ENCODE results near the gene PNO1. TPM values are rescaled to one million over a fixed set of nuclear protein-coding genes. Genes with fewer than 3 reads are reported as not detected.
A peak's percentile ranks its signal among the peaks of the same experiment; 100 is the strongest.

The PNO1 gene
- total RNA-seq, 1 experiment from 2014 or later, result 35.0 TPM

- Mint-ChIP-seq H3K9me3 (ENCODE audit: unreplicated experiment) (no peaks in the 10 kb centered on the region), H3K36me3 (ENCODE audit: insufficient read depth, unreplicated experiment) (peaks cover 29% of the 10 kb centered on the region), H3K4me1 (ENCODE audit: insufficient read depth, unreplicated experiment) (peaks cover 37% of the 10 kb centered on the region), H3K27me3 (ENCODE audit: insufficient read depth, unreplicated experiment) (no peaks in the 10 kb centered on the region), H3K4me3 (ENCODE audit: unreplicated experiment) (no peak overlapping the region), H3K27ac (ENCODE audit: low read depth, unreplicated experiment) (peak overlapping the region; percentile 81)
- TSS peak; percentile 58 for BruUV-seq (replicated peaks)
- ChIA-PET CTCF (interaction anchor here (0.6 to 2.4 kb wide), 6 partner anchors 14 to 102 kb away, joined by 3 to 13 read pairs (median 4); no protein-coding TSS in a partner anchor), POLR2A (interaction anchor here (0.5 to 4.9 kb wide), 10 partner anchors 11 to 277 kb away, joined by 3 to 54 read pairs (median 6); partner anchors contain the start of genes FBXO48, PNO1 and PPP3R1)
- TF ChIP-seq CTCF (IDR thresholded peaks at IDR 0.05; ENCODE audit: unreplicated experiment), result no peak
- no peak for DNase-seq (ENCODE audit: unreplicated experiment)
- intact Hi-C loops (cut with micrococcal nuclease), result loop anchor here (2.0 to 5.0 kb wide), 3 partner anchors 33 to 61 kb away; partner anchors contain the start of gene PNO1
Observed at GRCh38 chr2:68189991-68190784, 32.5 kb downstream of the PNO1 start.

- no peak for TF ChIP-seq CTCF (IDR thresholded peaks at IDR 0.05; ENCODE audit: unreplicated experiment)
- H3K4me1 Mint-ChIP-seq (ENCODE audit: insufficient read depth, unreplicated experiment), result peaks cover 43% of the 10 kb centered on the region
- no peaks in the 10 kb centered on the region for H3K27me3 Mint-ChIP-seq (ENCODE audit: insufficient read depth, unreplicated experiment)
- H3K9me3 Mint-ChIP-seq (ENCODE audit: unreplicated experiment), result no peaks in the 10 kb centered on the region
- DNase-seq (ENCODE audit: unreplicated experiment), result peak; percentile 82
- H3K4me3 Mint-ChIP-seq (ENCODE audit: unreplicated experiment), result no peak overlapping the region
- peak overlapping the region; percentile 81 for H3K27ac Mint-ChIP-seq (ENCODE audit: low read depth, unreplicated experiment)
- intact Hi-C loops (cut with micrococcal nuclease), result loop anchor here (2.0 to 5.0 kb wide), 2 partner anchors 34 to 60 kb away; partner anchors contain the start of gene PNO1
- TSS peak; percentile 90 for BruUV-seq (replicated peaks)
- H3K36me3 Mint-ChIP-seq (ENCODE audit: insufficient read depth, unreplicated experiment), result peaks cover 23% of the 10 kb centered on the region
- POLR2A ChIA-PET, result interaction anchor here (0.6 to 4.9 kb wide), 9 partner anchors 15 to 101 kb away, joined by 3 to 54 read pairs (median 6); partner anchors contain the start of genes PNO1 and PPP3R1
- CTCF ChIA-PET, result interaction anchor here (0.5 to 1.1 kb wide), 3 partner anchors 34 to 91 kb away, joined by 3 read pairs; no protein-coding TSS in a partner anchor
Observed at GRCh38 chr2:68190991-68191731, 33.5 kb downstream of the PNO1 start.

GRCh38 chr2:68193144-68193543, 35.5 kb downstream of the PNO1 start:
- POLR2A ChIA-PET, result interaction anchor here (0.6 to 4.9 kb wide), 5 partner anchors 23 to 87 kb away, joined by 3 to 54 read pairs (median 5); partner anchors contain the start of gene PPP3R1
- H3K4me1 Mint-ChIP-seq (ENCODE audit: insufficient read depth, unreplicated experiment), result peaks cover 43% of the 10 kb centered on the region
- H3K4me3 Mint-ChIP-seq (ENCODE audit: unreplicated experiment), result no peak overlapping the region
- no peak for TF ChIP-seq CTCF (IDR thresholded peaks at IDR 0.05; ENCODE audit: unreplicated experiment)
- no peaks in the 10 kb centered on the region for H3K27me3 Mint-ChIP-seq (ENCODE audit: insufficient read depth, unreplicated experiment)
- BruUV-seq (replicated peaks), result no TSS peak
- CTCF ChIA-PET, result interaction anchor here (0.5 to 0.8 kb wide), 4 partner anchors 9 to 90 kb away, joined by 3 to 6 read pairs (median 4); no protein-coding TSS in a partner anchor
- no peak for DNase-seq (ENCODE audit: unreplicated experiment)
- H3K27ac Mint-ChIP-seq (ENCODE audit: low read depth, unreplicated experiment), result peak overlapping the region; percentile 86
- peaks cover 9% of the 10 kb centered on the region for H3K36me3 Mint-ChIP-seq (ENCODE audit: insufficient read depth, unreplicated experiment)
- intact Hi-C loops (cut with micrococcal nuclease), result loop anchor here (5.0 kb wide), 1 partner anchor 36 kb away; the partner anchor contains the start of gene PNO1
- H3K9me3 Mint-ChIP-seq (ENCODE audit: unreplicated experiment), result no peaks in the 10 kb centered on the region

Data from MCF 10A (cell line).